Breast epithelium (tissue), 4 donors: ENCODE measurements around the gene PGM5. TPM values are rescaled to one million over a fixed set of nuclear protein-coding genes. Genes with fewer than 3 reads are reported as not detected.

Experiments used
- DNase-seq, 2 donors: peaks; one replicate each; pipeline ENCODE4 v3.0.0-alpha.2; 2019; ENCODE audit warnings: low spot score in 2 of 2
- H3K27ac ChIP-seq, 2 donors: fragments of 200-600 bp; sonication (generic) in 1 of 2; one replicate each; pipeline ENCODE4 v1.5.1; 2016 to 2019; ENCODE audit warnings: mild to moderate bottlenecking in 1 of 2
- H3K27me3 ChIP-seq, 2 donors: fragments of 200-600 bp; sonication (generic) in 1 of 2; one replicate each; pipeline versions ENCODE4 v1.5.1 to v1.6.0; 2017 to 2019; ENCODE audit warnings: control low read depth in 1 of 2, mild to moderate bottlenecking in 1 of 2
- H3K36me3 ChIP-seq: fragments of 200-600 bp; one replicate; pipeline ENCODE4 v1.5.1; 2019
- H3K4me1 ChIP-seq, 2 donors: fragments of 200-600 bp; sonication (generic); one replicate each; pipeline ENCODE4 v1.5.1; 2016 to 2019; ENCODE audit warnings: control low read depth in 1 of 2
- H3K4me3 ChIP-seq, 3 donors: fragments of 200-600 bp; sonication (generic); 1 replicate in 2 of 3; 2 replicates in 1 of 3; pipeline ENCODE4 v1.5.1; 2016 to 2019; ENCODE audit warnings: mild to moderate bottlenecking in 3 of 3, moderate library complexity in 2 of 3
- H3K9me3 ChIP-seq, 2 donors: fragments of 200-600 bp; sonication (generic) in 1 of 2; one replicate each; pipeline ENCODE4 v1.5.1; 2016 to 2019; ENCODE audit warnings: control low read depth in 1 of 2
- POLR2A ChIP-seq: fragments of 450-650 bp; IDR thresholded peaks from one replicate; pipeline ENCODE4 v1.6.1; 2016; ENCODE audit warnings: antibody characterized with exemption, mild to moderate bottlenecking, moderate library complexity
- POLR2AphosphoS5 ChIP-seq, 3 donors: sonication (generic); formaldehyde crosslinking; IDR thresholded peaks; one replicate each; pipeline ENCODE4 v1.6.1; 2017; ENCODE audit warnings: antibody characterized with exemption in 3 of 3
- intact Hi-C: fragments of 100-400 bp; cut with DNase I; formaldehyde crosslinking; loops from one replicate; pipeline ENCODE4 v1.15.1; 2023; ENCODE audit warnings: low total_unique reads
- total RNA-seq, 3 donors: library from RNA; depleted of rRNA; stranded (reverse); fragments of >200 nt; gene quantifications; one replicate each; pipeline ENCODE4 v1.1.0, GENCODE V29; 2016
- TF ChIP-seq, protein P1 (sequence below), 3 donors: fragments of 450-650 bp; IDR thresholded peaks; one replicate each; pipeline ENCODE4 v1.5.1; 2016 to 2017; ENCODE audit warnings: antibody characterized with exemption in 3 of 3, mild to moderate bottlenecking in 3 of 3, moderate library complexity in 3 of 3

The PGM5 gene
- total RNA-seq, 3 donors from 2014 or later: 11.6 to 30.8 (median 22.2) TPM

- H3K4me3 ChIP-seq: no peak overlapping the region
- DNase-seq: no peak
- no peaks in the 10 kb centered on the region for H3K27me3 ChIP-seq
- TF ChIP-seq, protein P1, sequence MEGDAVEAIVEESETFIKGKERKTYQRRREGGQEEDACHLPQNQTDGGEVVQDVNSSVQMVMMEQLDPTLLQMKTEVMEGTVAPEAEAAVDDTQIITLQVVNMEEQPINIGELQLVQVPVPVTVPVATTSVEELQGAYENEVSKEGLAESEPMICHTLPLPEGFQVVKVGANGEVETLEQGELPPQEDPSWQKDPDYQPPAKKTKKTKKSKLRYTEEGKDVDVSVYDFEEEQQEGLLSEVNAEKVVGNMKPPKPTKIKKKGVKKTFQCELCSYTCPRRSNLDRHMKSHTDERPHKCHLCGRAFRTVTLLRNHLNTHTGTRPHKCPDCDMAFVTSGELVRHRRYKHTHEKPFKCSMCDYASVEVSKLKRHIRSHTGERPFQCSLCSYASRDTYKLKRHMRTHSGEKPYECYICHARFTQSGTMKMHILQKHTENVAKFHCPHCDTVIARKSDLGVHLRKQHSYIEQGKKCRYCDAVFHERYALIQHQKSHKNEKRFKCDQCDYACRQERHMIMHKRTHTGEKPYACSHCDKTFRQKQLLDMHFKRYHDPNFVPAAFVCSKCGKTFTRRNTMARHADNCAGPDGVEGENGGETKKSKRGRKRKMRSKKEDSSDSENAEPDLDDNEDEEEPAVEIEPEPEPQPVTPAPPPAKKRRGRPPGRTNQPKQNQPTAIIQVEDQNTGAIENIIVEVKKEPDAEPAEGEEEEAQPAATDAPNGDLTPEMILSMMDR (IDR thresholded peaks at IDR 0.05): no peak
- TF ChIP-seq POLR2AphosphoS5 (IDR thresholded peaks at IDR 0.05) (no peak), POLR2A (no peak)
- H3K9me3 ChIP-seq: peaks cover 0 to 12% of the 10 kb centered on the region in 2 donors
- no peaks in the 10 kb centered on the region for H3K36me3 ChIP-seq
- intact Hi-C loops: no loop called here
- no peaks in the 10 kb centered on the region for H3K4me1 ChIP-seq
- H3K27ac ChIP-seq: no peak overlapping the region
Measured at GRCh38 chr9:68513981-68514380, 157.6 kb downstream of the PGM5 start.

DNA sequence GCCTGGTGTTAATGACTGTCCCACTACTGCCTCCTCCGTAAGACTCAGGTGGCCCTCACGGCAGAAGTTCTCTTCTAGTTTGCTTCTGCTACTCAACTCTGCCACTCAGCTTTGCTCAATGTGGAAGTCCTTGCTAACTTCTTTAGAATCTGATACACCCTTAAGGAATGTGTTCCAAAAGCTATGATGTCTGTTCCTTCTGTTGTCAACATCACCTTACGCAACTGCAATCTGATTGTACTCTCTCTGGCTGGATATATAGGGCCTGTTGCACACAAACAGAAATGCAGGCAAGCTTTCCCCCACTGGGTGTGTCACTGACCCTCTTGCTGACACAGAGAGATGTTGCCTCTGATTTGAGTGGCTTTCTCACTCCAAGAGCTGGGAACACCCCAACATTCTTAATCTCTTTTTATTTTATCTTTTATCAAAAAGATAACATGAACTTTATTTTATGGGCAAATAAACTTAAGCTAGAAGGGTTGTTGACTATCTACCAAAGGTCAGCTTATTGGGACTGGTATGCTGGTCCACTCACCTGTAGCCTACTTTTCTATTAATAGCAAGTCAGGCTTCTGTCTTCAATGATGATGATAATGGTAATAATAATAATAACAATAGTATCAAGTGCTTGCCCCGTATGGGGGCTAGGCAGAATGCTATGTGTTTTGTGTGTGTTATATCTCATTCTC is 159.1 kb downstream of the PGM5 start:
- no peak for DNase-seq
- Histone ChIP-seq H3K27me3 (no peaks in the 10 kb centered on the region), H3K36me3 (no peaks in the 10 kb centered on the region), H3K27ac (no peak overlapping the region), H3K9me3 (peaks cover 0 to 12% of the 10 kb centered on the region in 2 donors), H3K4me3 (no peak overlapping the region), H3K4me1 (no peaks in the 10 kb centered on the region)
- TF ChIP-seq, protein P1 (IDR thresholded peaks at IDR 0.05): no peak
- TF ChIP-seq POLR2AphosphoS5 (IDR thresholded peaks at IDR 0.05) (no peak), POLR2A (no peak)
- intact Hi-C loops: no loop called here

GRCh38 chr9:68522131-68522530 is 165.7 kb downstream of the PGM5 start:
- no peaks in the 10 kb centered on the region for H3K27me3 ChIP-seq
- TF ChIP-seq, protein P1 (IDR thresholded peaks at IDR 0.05): no peak
- TF ChIP-seq POLR2A (no peak), POLR2AphosphoS5 (IDR thresholded peaks at IDR 0.05) (no peak)
- H3K9me3 ChIP-seq: peaks cover 0 to 12% of the 10 kb centered on the region in 2 donors
- no peaks in the 10 kb centered on the region for H3K36me3 ChIP-seq
- DNase-seq: no peak
- H3K4me1 ChIP-seq: no peaks in the 10 kb centered on the region
- no peak overlapping the region for H3K27ac ChIP-seq
- intact Hi-C loops: no loop called here
- H3K4me3 ChIP-seq: no peak overlapping the region

DNA sequence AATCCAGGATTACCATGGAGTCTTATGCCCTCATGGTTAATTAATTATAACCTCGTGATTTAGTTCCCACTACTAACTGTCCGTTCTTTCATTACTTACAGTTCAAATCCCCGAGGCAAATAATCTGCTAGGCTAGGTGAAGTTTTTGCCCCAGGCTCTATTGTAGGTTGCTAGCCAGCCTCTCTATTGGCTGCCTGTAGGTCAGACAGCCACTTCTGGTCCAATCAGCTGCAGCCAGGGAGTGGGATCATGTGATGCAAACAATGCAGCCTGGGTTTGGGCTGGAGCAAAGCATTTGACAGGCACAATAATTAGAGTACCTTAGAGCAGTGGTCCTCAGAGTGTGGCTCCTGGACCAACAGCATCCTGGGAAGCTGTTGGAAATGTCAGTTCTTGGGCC is 166.5 kb downstream of the PGM5 start:
- DNase-seq: no peak
- H3K36me3 ChIP-seq: no peaks in the 10 kb centered on the region
- no peaks in the 10 kb centered on the region for H3K27me3 ChIP-seq
- no peaks in the 10 kb centered on the region for H3K4me1 ChIP-seq
- no peak overlapping the region for H3K27ac ChIP-seq
- peaks cover 0 to 8% of the 10 kb centered on the region in 2 donors for H3K9me3 ChIP-seq
- TF ChIP-seq, protein P1 (IDR thresholded peaks at IDR 0.05): no peak
- no peak for TF ChIP-seq POLR2A
- TF ChIP-seq POLR2AphosphoS5 (IDR thresholded peaks at IDR 0.05): no peak
- intact Hi-C loops: no loop called here
- no peak overlapping the region for H3K4me3 ChIP-seq

DNA sequence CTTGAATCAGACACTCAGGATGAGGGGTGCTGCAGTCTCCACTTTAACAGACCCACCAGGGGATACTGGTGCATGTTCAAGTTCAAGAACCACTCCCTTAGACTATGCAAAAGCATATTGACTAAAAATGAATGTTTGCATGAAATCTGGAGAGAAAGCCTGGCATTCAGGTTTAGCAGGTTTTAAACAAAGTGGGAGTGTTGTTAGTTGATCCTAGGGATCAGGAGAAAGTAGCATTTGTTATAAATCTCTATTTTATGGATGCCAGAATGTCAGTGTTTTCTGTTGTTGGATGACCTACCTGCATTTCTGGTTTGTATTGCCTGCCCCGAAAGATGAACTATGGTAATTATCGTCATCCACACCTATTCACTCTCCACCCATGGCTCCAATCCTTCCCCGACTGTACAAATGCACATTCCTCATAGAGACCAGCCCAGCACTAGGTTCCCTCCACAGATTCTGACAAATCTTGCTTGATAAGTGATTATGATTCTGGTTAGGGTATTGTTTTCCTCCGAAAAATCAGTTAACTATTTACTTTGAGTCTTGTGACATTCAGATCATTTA is 167.0 kb downstream of the PGM5 start:
- intact Hi-C loops: no loop called here
- no peaks in the 10 kb centered on the region for H3K4me1 ChIP-seq
- DNase-seq: no peak
- no peak overlapping the region for H3K4me3 ChIP-seq
- no peaks in the 10 kb centered on the region for H3K27me3 ChIP-seq
- H3K27ac ChIP-seq: no peak overlapping the region
- TF ChIP-seq, protein P1 (IDR thresholded peaks at IDR 0.05): no peak
- TF ChIP-seq POLR2AphosphoS5 (IDR thresholded peaks at IDR 0.05): no peak
- no peak for TF ChIP-seq POLR2A
- H3K9me3 ChIP-seq: peaks cover 0 to 3% of the 10 kb centered on the region in 2 donors
- H3K36me3 ChIP-seq: no peaks in the 10 kb centered on the region
